Fibroblast of skin of right biceps (primary cell): Measurements from ENCODE around the gene BMPR2.
A peak's percentile ranks its signal among the peaks of the same experiment; 100 is the strongest.

Experiments used
- DNase-seq: peaks from one replicate; pipeline ENCODE4 v3.0.0-alpha.2; 2013

The BMPR2 gene

GRCh38 chr2:202608142-202608852 is 232.2 kb downstream of the BMPR2 start:
- no peak for DNase-seq

- DNase-seq, result no peak
Observed at GRCh38 chr2:202609381-202610145, 233.4 kb downstream of the BMPR2 start.

- peak; percentile 24 for DNase-seq
Observed at GRCh38 chr2:202610380-202610779, 234.3 kb downstream of the BMPR2 start.

- DNase-seq, result no peak
Observed at GRCh38 chr2:202612145-202612544, 236.0 kb downstream of the BMPR2 start.

GRCh38 chr2:202613479-202613878 is 237.4 kb downstream of the BMPR2 start:
- no peak for DNase-seq
